ENCODE measurements around the gene MYO1F. TPM values are rescaled to one million over a fixed set of nuclear protein-coding genes. Genes with fewer than 3 reads are reported as not detected.

Gene MYO1F
- total RNA-seq, 2 experiments from 2014 or later = 306 to 332 TPM

DNA sequence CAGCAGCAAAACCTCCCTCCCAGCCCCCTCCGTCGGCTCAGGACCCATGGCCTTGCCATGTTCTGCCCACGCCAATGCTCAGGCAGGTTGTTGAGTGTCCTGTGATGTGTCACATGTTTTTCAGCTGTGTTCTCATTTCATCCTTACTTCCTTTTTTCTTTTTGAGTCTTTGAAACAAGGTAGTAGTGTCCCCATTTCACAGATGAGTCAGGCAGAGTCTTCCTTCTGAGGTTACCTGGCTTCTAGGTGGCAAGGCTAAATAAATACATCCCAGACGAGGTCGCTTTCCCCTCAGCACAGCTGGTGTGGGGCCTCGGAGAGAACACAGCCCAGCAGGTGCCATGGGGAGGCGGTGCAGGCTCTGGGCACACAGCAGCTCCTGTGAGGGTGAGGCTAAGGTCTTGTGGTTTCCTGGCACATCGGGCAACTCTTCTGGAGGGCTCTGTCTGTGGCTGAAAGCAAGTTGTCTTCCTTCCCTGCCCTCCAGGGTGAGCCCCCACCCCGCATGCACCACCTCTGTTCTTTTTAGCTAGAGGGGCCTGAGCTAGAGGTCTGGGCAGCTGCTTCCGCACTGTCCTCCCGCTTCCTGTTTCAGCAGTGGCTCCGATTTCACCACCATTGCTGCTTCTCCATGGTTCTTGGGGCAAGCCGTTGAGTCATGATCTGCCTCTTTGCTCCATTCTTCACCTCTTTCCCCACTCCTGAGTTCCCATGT lies 89.9 kb downstream of the MYO1F start:
- H3K36me3 Mint-ChIP-seq = peaks cover 45% of the 10 kb centered on the region
- no peaks in the 10 kb centered on the region for H3K27me3 Mint-ChIP-seq
- ATAC-seq (ENCODE audit: low read depth) (peak; percentile 83), DNase-seq (peak; percentile 68)
- peaks cover 28% of the 10 kb centered on the region for H3K4me1 Mint-ChIP-seq
- peak overlapping the region; percentile 68 for H3K4me3 Mint-ChIP-seq
- POLR2A ChIA-PET = interaction anchor here (0.7 to 2.7 kb wide), 15 partner anchors 9 to 97 kb away, joined by 3 to 24 read pairs (median 4); partner anchors contain the start of genes HNRNPM, MARCHF2, MYO1F and RAB11B
- no peaks in the 10 kb centered on the region for H3K9me3 Mint-ChIP-seq
- H3K27ac Mint-ChIP-seq = peak overlapping the region; percentile 86

DNA sequence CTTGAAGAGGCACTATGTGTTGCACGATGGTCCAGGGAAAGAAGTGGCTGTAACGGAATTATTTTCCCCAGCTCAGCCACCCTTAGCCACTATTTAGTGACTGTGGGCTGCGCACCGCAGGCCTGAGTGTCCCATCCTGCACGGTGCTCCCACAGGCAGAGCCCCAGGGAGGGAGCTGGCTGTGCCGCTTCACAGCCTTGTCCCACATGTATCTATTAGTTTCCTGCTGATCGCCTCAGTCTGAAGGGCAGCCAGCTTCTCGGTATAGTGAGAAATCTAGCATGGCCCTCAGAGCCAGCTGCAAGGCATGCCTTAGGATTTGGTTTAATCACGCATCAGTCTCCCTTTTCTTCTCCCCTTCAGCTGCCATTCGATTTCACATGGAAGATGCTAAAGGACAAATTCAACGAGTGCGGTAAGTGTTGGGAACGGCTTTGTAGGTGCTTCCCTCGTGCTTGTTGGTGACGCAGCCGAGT lies 90.5 kb downstream of the MYO1F start:
- Mint-ChIP-seq H3K36me3 (peaks cover 47% of the 10 kb centered on the region), H3K4me1 (peaks cover 32% of the 10 kb centered on the region), H3K9me3 (no peaks in the 10 kb centered on the region), H3K27ac (peak overlapping the region; percentile 86), H3K27me3 (no peaks in the 10 kb centered on the region), H3K4me3 (peak overlapping the region; percentile 68)
- POLR2A ChIA-PET = interaction anchor here (0.6 to 2.7 kb wide), 13 partner anchors 14 to 97 kb away, joined by 3 to 24 read pairs (median 5); partner anchors contain the start of genes HNRNPM, MARCHF2, MYO1F and RAB11B
- DNase-seq (peak; percentile 32), ATAC-seq (ENCODE audit: low read depth) (no peak)

DNA sequence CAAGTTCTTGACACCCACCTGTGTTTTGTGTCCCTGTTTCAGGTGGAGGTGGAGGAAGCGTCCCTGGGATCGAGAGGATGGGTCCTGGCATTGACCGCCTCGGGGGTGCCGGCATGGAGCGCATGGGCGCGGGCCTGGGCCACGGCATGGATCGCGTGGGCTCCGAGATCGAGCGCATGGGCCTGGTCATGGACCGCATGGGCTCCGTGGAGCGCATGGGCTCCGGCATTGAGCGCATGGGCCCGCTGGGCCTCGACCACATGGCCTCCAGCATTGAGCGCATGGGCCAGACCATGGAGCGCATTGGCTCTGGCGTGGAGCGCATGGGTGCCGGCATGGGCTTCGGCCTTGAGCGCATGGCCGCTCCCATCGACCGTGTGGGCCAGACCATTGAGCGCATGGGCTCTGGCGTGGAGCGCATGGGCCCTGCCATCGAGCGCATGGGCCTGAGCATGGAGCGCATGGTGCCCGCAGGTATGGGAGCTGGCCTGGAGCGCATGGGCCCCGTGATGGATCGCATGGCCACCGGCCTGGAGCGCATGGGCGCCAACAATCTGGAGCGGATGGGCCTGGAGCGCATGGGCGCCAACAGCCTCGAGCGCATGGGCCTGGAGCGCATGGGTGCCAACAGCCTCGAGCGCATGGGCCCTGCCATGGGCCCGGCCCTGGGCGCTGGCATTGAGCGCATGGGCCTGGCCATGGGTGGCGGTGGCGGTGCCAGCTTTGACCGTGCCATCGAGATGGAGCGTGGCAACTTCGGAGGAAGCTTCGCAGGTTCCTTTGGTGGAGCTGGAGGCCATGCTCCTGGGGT lies 91.5 kb downstream of the MYO1F start:
- Mint-ChIP-seq H3K36me3 (peaks cover 52% of the 10 kb centered on the region), H3K4me3 (no peak overlapping the region), H3K27me3 (no peaks in the 10 kb centered on the region), H3K27ac (peak overlapping the region; percentile 86), H3K4me1 (peaks cover 41% of the 10 kb centered on the region), H3K9me3 (no peaks in the 10 kb centered on the region)
- ATAC-seq (ENCODE audit: low read depth) = no peak
- POLR2A ChIA-PET = interaction anchor here (0.6 to 2.7 kb wide), 7 partner anchors 14 to 95 kb away, joined by 3 to 24 read pairs (median 7); partner anchors contain the start of genes MARCHF2, MYO1F and ZNF414
- DNase-seq = peak; percentile 29

- peaks cover 55% of the 10 kb centered on the region for H3K36me3 Mint-ChIP-seq
- H3K27ac Mint-ChIP-seq = no peak overlapping the region
- ATAC-seq (ENCODE audit: low read depth) (no peak), DNase-seq (peak; percentile 21)
- POLR2A ChIA-PET = interaction anchor here (1.3 kb wide), 1 partner anchor 29 kb away, joined by 3 read pairs; the partner anchor contains the start of gene ZNF414
- no peaks in the 10 kb centered on the region for H3K27me3 Mint-ChIP-seq
- no peaks in the 10 kb centered on the region for H3K9me3 Mint-ChIP-seq
- H3K4me1 Mint-ChIP-seq = peaks cover 47% of the 10 kb centered on the region
- no peak overlapping the region for H3K4me3 Mint-ChIP-seq
These were observed 92.8 kb downstream of the MYO1F start for GRCh38 chr19:8484331-8484894.

GRCh38 chr19:8483165-8483564 lies 94.1 kb downstream of the MYO1F start:
- Mint-ChIP-seq H3K9me3 (no peaks in the 10 kb centered on the region), H3K27me3 (no peaks in the 10 kb centered on the region), H3K27ac (no peak overlapping the region), H3K36me3 (peaks cover 51% of the 10 kb centered on the region), H3K4me3 (no peak overlapping the region), H3K4me1 (peaks cover 49% of the 10 kb centered on the region)
- no peak for DNase-seq
- POLR2A ChIA-PET = interaction anchor here (0.6 to 1.3 kb wide), 2 partner anchors 30 to 37 kb away, joined by 3 read pairs; partner anchors contain the start of gene ZNF414
- no peak for ATAC-seq (ENCODE audit: low read depth)

DNA sequence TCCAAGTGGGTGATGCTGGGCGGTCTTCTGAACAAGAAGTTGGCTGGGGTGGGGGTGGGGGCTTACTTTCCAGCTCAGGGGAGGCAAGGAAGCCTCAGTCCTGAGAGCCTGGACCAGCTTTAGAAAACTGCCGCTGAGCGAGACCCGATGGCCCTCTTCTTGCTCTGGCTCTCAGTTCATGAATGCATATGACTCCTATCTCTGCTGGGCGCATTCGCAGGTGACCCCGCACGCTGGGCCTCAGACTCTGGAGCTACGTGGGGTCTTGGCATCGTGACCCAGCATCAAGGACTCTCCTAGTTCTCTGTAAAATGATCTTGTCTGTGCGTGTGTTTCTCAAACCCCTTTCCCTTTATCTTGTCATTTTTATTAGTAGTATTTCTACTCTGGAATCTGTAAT lies 94.5 kb downstream of the MYO1F start:
- H3K27me3 Mint-ChIP-seq = no peaks in the 10 kb centered on the region
- DNase-seq = no peak
- POLR2A ChIA-PET = interaction anchor here (0.6 to 1.8 kb wide), 6 partner anchors 23 to 117 kb away, joined by 3 to 9 read pairs (median 4); partner anchors contain the start of genes MARCHF2 and ZNF414
- ATAC-seq (ENCODE audit: low read depth) = no peak
- H3K36me3 Mint-ChIP-seq = peaks cover 48% of the 10 kb centered on the region
- H3K4me1 Mint-ChIP-seq = peaks cover 49% of the 10 kb centered on the region
- H3K27ac Mint-ChIP-seq = no peak overlapping the region
- H3K9me3 Mint-ChIP-seq = no peaks in the 10 kb centered on the region
- H3K4me3 Mint-ChIP-seq = no peak overlapping the region

GRCh38 chr19:8481616-8482015 lies 95.6 kb downstream of the MYO1F start:
- Mint-ChIP-seq H3K27me3 (no peaks in the 10 kb centered on the region), H3K9me3 (no peaks in the 10 kb centered on the region), H3K4me1 (peaks cover 47% of the 10 kb centered on the region), H3K27ac (peak overlapping the region; percentile 69), H3K4me3 (no peak overlapping the region), H3K36me3 (peaks cover 42% of the 10 kb centered on the region)
- ATAC-seq (ENCODE audit: low read depth) (no peak), DNase-seq (no peak)
- POLR2A ChIA-PET = interaction anchor here (0.7 to 1.8 kb wide), 6 partner anchors 12 to 95 kb away, joined by 3 to 11 read pairs (median 4); partner anchors contain the start of genes MARCHF2 and ZNF414

- peaks cover 47% of the 10 kb centered on the region for H3K4me1 Mint-ChIP-seq
- no peaks in the 10 kb centered on the region for H3K27me3 Mint-ChIP-seq
- peak overlapping the region; percentile 69 for H3K27ac Mint-ChIP-seq
- DNase-seq (no peak), ATAC-seq (ENCODE audit: low read depth) (peak; percentile 15)
- POLR2A ChIA-PET = interaction anchor here (0.7 to 1.8 kb wide), 4 partner anchors 12 to 95 kb away, joined by 3 to 4 read pairs (median 3); partner anchors contain the start of gene MARCHF2
- H3K4me3 Mint-ChIP-seq = peak overlapping the region; percentile 53
- no peaks in the 10 kb centered on the region for H3K9me3 Mint-ChIP-seq
- H3K36me3 Mint-ChIP-seq = peaks cover 42% of the 10 kb centered on the region
These were observed 96.0 kb downstream of the MYO1F start for GRCh38 chr19:8481201-8481600.

DNA sequence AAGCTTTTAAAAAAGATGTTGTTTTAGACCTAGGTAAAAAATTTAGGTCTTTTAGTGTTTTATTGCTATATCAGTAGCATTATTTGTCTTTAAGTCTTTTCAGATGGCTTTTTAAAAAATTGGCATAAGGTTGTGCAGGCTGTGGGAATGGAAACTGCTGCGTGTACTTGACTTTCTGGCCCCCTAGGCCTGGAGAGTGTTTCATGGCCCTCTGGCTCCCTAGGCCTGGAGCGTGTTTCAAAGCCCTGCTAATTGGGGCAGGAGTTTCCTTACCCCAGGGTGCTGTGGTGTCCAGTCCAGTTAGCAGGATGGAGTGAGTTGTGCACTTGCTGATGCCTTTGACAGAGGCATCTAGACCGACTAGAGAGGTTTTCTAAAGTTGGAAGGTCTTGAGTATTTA lies 98.6 kb downstream of the MYO1F start:
- H3K4me1 Mint-ChIP-seq = peaks cover 57% of the 10 kb centered on the region
- POLR2A ChIA-PET = interaction anchor here (0.7 to 1.2 kb wide), 2 partner anchors 26 to 98 kb away, joined by 3 to 9 read pairs; no protein-coding TSS in a partner anchor
- no peaks in the 10 kb centered on the region for H3K9me3 Mint-ChIP-seq
- H3K4me3 Mint-ChIP-seq = peak overlapping the region; percentile 2
- H3K36me3 Mint-ChIP-seq = peaks cover 38% of the 10 kb centered on the region
- H3K27me3 Mint-ChIP-seq = no peaks in the 10 kb centered on the region
- DNase-seq (no peak), ATAC-seq (ENCODE audit: low read depth) (no peak)
- H3K27ac Mint-ChIP-seq = peak overlapping the region; percentile 28

DNA sequence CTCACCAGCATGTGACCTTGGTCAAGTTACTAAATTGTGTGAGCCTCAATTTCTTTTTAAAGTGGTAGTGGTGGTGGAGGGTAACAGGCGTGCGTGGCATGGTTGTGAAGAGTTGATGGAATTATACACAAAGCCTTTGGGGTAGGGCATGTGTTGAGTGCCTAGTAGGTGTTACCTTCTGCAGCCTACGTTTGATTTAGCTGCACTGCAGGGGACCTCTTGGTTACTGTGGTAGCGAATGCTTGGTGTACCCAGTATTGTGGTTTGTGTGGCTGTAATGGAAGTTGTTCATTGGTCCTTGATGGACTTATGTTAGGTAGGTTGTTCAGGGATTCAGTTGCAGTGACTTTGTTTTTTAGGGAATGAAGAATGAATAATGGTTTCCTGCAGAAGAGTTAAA lies 99.4 kb downstream of the MYO1F start:
- Mint-ChIP-seq H3K4me1 (peaks cover 57% of the 10 kb centered on the region), H3K9me3 (no peaks in the 10 kb centered on the region), H3K27ac (peak overlapping the region; percentile 68), H3K27me3 (no peaks in the 10 kb centered on the region), H3K4me3 (peak overlapping the region; percentile 1), H3K36me3 (peaks cover 32% of the 10 kb centered on the region)
- no peak for DNase-seq
- POLR2A ChIA-PET = interaction anchor here (0.6 to 1.2 kb wide), 2 partner anchors 99 to 103 kb away, joined by 3 to 9 read pairs; no protein-coding TSS in a partner anchor
- peak; percentile 43 for ATAC-seq (ENCODE audit: low read depth)

DNA sequence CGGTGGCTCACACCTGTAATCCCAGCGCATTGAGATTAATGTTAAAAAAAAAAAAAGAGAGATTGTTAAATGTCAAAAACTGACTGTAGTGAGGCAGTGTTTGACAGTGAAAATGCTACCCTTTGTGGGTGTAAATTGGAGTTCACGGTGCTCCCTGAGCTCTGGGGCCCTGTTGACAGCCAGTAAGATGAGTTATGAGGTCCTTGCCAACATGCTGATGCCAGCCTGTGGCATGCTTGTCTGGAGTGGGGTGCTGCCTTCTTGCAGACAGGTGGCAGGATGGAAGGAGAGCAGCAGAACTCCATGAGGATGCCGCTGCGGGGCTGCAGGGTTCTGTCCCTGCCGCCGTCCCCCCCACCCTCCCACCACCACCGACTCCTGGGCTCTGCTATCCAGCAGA lies 100.7 kb downstream of the MYO1F start:
- H3K4me3 Mint-ChIP-seq = no peak overlapping the region
- no peak overlapping the region for H3K27ac Mint-ChIP-seq
- ATAC-seq (ENCODE audit: low read depth) = no peak
- no peak for DNase-seq
- peaks cover 57% of the 10 kb centered on the region for H3K4me1 Mint-ChIP-seq
- POLR2A ChIA-PET = interaction anchor here (1.6 kb wide), 1 partner anchor 37 kb away, joined by 4 read pairs; the partner anchor contains the start of gene ZNF414
- no peaks in the 10 kb centered on the region for H3K9me3 Mint-ChIP-seq
- peaks cover 30% of the 10 kb centered on the region for H3K36me3 Mint-ChIP-seq
- H3K27me3 Mint-ChIP-seq = no peaks in the 10 kb centered on the region

- Mint-ChIP-seq H3K27ac (no peak overlapping the region), H3K9me3 (no peaks in the 10 kb centered on the region), H3K4me1 (peaks cover 45% of the 10 kb centered on the region), H3K36me3 (peaks cover 27% of the 10 kb centered on the region), H3K27me3 (no peaks in the 10 kb centered on the region), H3K4me3 (no peak overlapping the region)
- DNase-seq (no peak), ATAC-seq (ENCODE audit: low read depth) (no peak)
- POLR2A ChIA-PET = interaction anchor here (1.6 kb wide), 1 partner anchor 39 kb away, joined by 4 read pairs; the partner anchor contains the start of gene ZNF414
These were observed 102.2 kb downstream of the MYO1F start for GRCh38 chr19:8475005-8475404.
